Measurements from ENCODE around the gene SYT1.

- no peak for TF ChIP-seq FOXA1 (IDR thresholded peaks at IDR 0.05)
- TF ChIP-seq SP1 (IDR thresholded peaks at IDR 0.05): no peak
- no peak for TF ChIP-seq BHLHE40 (IDR thresholded peaks at IDR 0.05; ENCODE audit: borderline replicate concordance)
- TF ChIP-seq ARNT (IDR thresholded peaks at IDR 0.05): no peak
- no peak for TF ChIP-seq SUZ12 (IDR thresholded peaks at IDR 0.05)
- no peak for TF ChIP-seq FOXK2 (IDR thresholded peaks at IDR 0.05)
- TF ChIP-seq FOXM1 (IDR thresholded peaks at IDR 0.05; ENCODE audit: borderline replicate concordance): no peak
- no peak for TF ChIP-seq TARDBP (IDR thresholded peaks at IDR 0.05)
Observed at GRCh38 chr12:79071498-79071897, 206.9 kb downstream of the SYT1 start.
